Spleen (tissue), 7 donors: ENCODE measurements around the gene ERC1.
"Not testable (repeated sequence)": the region's sequence is repeated elsewhere in the genome, so short reads cannot be mapped to it uniquely, and the experiment has no call there.

Source experiments
- CTCF ChIP-seq, 11 experiments: fragments of 200-600 bp in 7 of 11; fragments of 450-650 bp in 4 of 11; sonication (generic) in 4 of 11; IDR thresholded peaks in 8 of 11; conservative IDR thresholded peaks in 3 of 11; 1 replicate in 7 of 11; 2 replicates in 4 of 11; pipeline versions ENCODE4 v1.4.0 to v1.8.0; 2016 to 2021; ENCODE audit warnings: antibody characterized with exemption in 11 of 11, inconsistent platforms in 4 of 11, mild to moderate bottlenecking in 1 of 11
- POLR2A ChIP-seq, 3 donors: fragments of 450-650 bp; IDR thresholded peaks; one replicate each; pipeline ENCODE4 v1.5.1; 2017; ENCODE audit warnings: antibody characterized with exemption in 3 of 3, mild to moderate bottlenecking in 1 of 3
- POLR2AphosphoS5 ChIP-seq, 3 donors: sonication (generic); formaldehyde crosslinking; IDR thresholded peaks; one replicate each; pipeline ENCODE4 v1.5.1; 2017; ENCODE audit warnings: antibody characterized with exemption in 3 of 3
- donor health status: DM: no; HTN: no; CAD: no; lungs with moderate emphysema.
- donor health status: DM: no; HTN: no; CAD: no.
- donor health status: DM: no; HTN: no; CAD: no.

GRCh38 chr12:1341270-1341669 lies 350.2 kb downstream of the ERC1 start:
- not testable (repeated sequence) for TF ChIP-seq POLR2AphosphoS5 (IDR thresholded peaks at IDR 0.05); CTCF (IDR thresholded peaks at IDR 0.05 in 8 of 11, conservative IDR thresholded peaks at IDR 0.05 in 3 of 11); POLR2A (IDR thresholded peaks at IDR 0.05)
